ENCODE measurements around the gene G3BP2.
A peak's percentile ranks its signal among the peaks of the same experiment; 100 is the strongest.

The G3BP2 gene

DNA sequence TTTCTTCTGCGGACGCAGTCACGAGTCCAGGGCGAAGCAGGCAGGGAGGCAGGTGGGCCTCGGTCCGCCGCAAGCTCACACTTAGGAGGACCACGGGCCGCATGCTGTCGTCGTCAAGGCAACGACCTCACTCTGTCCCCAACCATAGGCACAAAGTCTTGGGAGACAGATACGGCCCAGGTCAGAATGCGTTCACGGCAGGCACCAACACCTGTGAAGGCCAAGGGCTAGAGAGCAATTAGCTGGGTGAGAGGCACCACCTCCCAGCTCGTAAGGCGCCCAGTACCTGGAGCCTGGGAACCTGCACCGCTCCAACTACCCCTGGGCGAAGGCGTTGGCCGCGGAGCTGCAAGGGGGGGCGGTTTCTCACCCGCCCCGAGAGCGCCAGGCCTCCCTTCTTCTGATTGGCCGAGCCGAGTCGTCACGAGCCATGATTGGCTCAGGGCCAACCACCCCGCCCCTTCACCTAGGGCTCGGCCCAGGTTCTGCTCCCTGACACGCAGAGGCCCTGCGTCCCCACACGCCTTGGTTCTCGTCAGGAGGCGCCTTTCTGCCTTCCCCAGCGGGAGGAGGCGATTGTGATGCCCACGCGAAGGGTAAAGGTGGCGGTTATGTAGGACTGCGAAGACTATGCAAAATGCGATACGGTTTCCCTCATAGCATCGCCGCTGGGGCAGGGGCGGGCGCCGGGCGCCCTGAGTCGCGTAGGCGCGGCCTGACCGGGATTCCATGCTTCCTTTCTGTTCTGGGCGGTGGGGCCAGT, 42.9 kb downstream of the G3BP2 start, which contains the start of gene CDKL2:
CDKL2 (minus strand) TSS at position 355 of the 763 bp plus-strand sequence. CDS start 4,540 bp downstream, outside the sequence.
- Mint-ChIP-seq H3K4me3 (peak within 1 kb of the TSS; percentile 77 to 88 (median 83)), H3K27me3 (ENCODE audit: low read depth) (no peaks in the 10 kb centered on the region)

GRCh38 chr4:75629239-75629638, 44.0 kb downstream of the G3BP2 start:
- H3K4me1 Mint-ChIP-seq, result no peaks in the 10 kb centered on the region
- H3K4me3 Mint-ChIP-seq, result peak overlapping the region; percentile 74 to 81 (median 76)
- no peaks in the 10 kb centered on the region for H3K27me3 Mint-ChIP-seq (ENCODE audit: low read depth)
- H3K27ac Mint-ChIP-seq, result peak overlapping the region; percentile 20 to 75 (median 52)
- H3K9me3 Mint-ChIP-seq, result no peaks in the 10 kb centered on the region
- no peaks in the 10 kb centered on the region for H3K36me3 Mint-ChIP-seq (ENCODE audit: low read depth)
- TF ChIP-seq, protein P1, sequence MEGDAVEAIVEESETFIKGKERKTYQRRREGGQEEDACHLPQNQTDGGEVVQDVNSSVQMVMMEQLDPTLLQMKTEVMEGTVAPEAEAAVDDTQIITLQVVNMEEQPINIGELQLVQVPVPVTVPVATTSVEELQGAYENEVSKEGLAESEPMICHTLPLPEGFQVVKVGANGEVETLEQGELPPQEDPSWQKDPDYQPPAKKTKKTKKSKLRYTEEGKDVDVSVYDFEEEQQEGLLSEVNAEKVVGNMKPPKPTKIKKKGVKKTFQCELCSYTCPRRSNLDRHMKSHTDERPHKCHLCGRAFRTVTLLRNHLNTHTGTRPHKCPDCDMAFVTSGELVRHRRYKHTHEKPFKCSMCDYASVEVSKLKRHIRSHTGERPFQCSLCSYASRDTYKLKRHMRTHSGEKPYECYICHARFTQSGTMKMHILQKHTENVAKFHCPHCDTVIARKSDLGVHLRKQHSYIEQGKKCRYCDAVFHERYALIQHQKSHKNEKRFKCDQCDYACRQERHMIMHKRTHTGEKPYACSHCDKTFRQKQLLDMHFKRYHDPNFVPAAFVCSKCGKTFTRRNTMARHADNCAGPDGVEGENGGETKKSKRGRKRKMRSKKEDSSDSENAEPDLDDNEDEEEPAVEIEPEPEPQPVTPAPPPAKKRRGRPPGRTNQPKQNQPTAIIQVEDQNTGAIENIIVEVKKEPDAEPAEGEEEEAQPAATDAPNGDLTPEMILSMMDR (IDR thresholded peaks at IDR 0.05; ENCODE audit: unreplicated experiment in 3 of 3), result no peak

More for the DNA sequence above, 42.9 kb downstream of the G3BP2 start, which contains the start of gene CDKL2:
- Mint-ChIP-seq H3K27ac (peak within 1 kb of the TSS; percentile 20 to 75 (median 52)), H3K4me1 (no peaks in the 10 kb centered on the region), H3K36me3 (ENCODE audit: low read depth) (no peaks in the 10 kb centered on the region), H3K9me3 (no peaks in the 10 kb centered on the region)
- TF ChIP-seq, protein P1 (IDR thresholded peaks at IDR 0.05; ENCODE audit: unreplicated experiment in 3 of 3), result no peak

DNA sequence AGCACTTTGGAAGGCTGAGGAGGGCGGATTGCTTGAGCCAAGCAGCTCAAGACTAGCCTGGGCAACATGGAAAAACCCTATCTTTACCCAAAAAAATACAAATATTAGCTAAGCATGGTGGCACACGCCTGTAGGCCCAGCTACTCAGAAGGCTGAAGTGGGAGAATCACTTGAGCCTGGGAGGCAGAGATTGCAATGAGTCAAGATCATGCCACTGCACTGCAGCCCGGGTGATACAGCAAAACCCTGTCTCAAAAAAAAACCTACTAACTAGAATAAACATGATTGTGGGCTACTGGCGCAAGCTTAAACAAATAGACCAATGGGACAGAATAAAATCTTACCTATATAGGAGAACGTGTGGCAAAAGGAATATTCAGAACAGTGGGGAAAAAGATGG, 50.2 kb downstream of the G3BP2 start:
- Mint-ChIP-seq H3K27ac (no peak overlapping the region), H3K4me1 (no peaks in the 10 kb centered on the region), H3K9me3 (peaks cover 3% of the 10 kb centered on the region), H3K27me3 (ENCODE audit: low read depth) (no peaks in the 10 kb centered on the region), H3K4me3 (no peak overlapping the region), H3K36me3 (ENCODE audit: low read depth) (peaks cover 13% of the 10 kb centered on the region)
- TF ChIP-seq, protein P1 (IDR thresholded peaks at IDR 0.05; ENCODE audit: unreplicated experiment in 3 of 3), result no peak

DNA sequence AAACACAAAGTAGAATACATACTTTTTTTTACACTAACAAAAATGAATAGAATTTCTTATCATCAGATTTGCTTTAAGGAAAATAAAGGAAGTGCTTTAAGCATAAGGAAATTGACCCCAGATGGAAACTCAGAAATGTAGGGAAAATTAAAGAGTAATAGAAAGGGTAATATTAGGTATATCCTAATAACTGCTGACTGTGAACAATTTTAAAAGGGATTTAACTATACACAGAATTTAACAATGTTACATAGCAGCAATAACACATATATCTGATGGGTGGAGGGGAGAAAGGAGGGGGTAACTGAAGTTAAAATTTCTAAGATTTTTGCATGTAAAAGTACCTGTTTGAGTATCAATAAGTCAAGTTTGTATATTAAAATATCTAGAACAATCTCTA, 51.5 kb downstream of the G3BP2 start:
- Mint-ChIP-seq H3K36me3 (ENCODE audit: low read depth) (peaks cover 13% of the 10 kb centered on the region), H3K27ac (no peak overlapping the region), H3K4me1 (no peaks in the 10 kb centered on the region), H3K27me3 (ENCODE audit: low read depth) (no peaks in the 10 kb centered on the region), H3K9me3 (peaks cover 3% of the 10 kb centered on the region), H3K4me3 (no peak overlapping the region)
- TF ChIP-seq, protein P1 (IDR thresholded peaks at IDR 0.05; ENCODE audit: unreplicated experiment in 3 of 3), result no peak

DNA sequence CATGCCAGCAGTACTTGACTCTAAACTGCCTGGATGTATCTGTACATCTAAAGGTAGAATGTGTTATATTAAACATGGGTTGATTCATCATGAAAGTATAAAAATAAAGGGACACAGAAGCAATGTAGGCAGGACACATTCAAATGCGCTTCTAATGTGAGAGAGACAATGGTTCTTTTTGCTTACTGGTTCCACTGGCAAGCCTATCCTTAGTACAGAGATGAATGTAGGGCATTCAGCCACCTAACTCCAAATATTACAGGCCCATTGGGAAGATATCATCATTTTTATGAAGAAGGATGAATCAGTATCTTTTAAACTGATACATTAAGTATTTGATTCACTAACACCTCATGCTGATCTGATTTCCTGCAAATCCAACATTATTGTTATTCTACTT, 60.9 kb downstream of the G3BP2 start:
- Mint-ChIP-seq H3K36me3 (ENCODE audit: low read depth) (peaks cover 13% of the 10 kb centered on the region), H3K4me3 (no peak overlapping the region), H3K27me3 (ENCODE audit: low read depth) (no peaks in the 10 kb centered on the region), H3K4me1 (no peaks in the 10 kb centered on the region), H3K27ac (no peak overlapping the region), H3K9me3 (peaks cover 5% of the 10 kb centered on the region)
- TF ChIP-seq, protein P1 (IDR thresholded peaks at IDR 0.05; ENCODE audit: unreplicated experiment in 3 of 3), result no peak

DNA sequence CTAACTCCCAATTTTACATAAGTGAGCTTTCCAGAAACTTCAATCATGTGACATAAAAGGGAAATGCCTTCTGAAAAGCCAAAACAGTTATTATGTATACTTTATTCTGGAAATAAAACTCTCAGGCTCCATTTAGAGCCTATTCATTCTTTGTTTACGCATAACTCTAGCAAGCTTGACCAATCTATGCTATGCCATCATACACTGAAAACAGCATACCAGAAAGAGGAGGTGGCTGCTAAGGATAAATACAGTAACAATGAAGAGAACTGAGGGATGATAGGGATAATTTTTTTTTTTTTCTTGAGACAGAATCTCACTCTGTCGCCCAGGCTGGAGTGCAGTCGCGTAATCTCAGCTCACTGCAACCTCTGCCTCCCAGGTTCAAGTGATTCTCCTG, 67.3 kb downstream of the G3BP2 start:
- Mint-ChIP-seq H3K4me1 (no peaks in the 10 kb centered on the region), H3K27me3 (ENCODE audit: low read depth) (no peaks in the 10 kb centered on the region), H3K27ac (no peak overlapping the region), H3K4me3 (no peak overlapping the region), H3K36me3 (ENCODE audit: low read depth) (peaks cover 4% of the 10 kb centered on the region), H3K9me3 (no peaks in the 10 kb centered on the region)
- TF ChIP-seq, protein P1 (IDR thresholded peaks at IDR 0.05; ENCODE audit: unreplicated experiment in 3 of 3), result no peak
